HG03064 (cell line): Measurements from ENCODE around the gene IQCE.
A peak's percentile ranks its signal among the peaks of the same experiment; 100 is the strongest.
"Not testable (repeated sequence)": the region's sequence is repeated elsewhere in the genome, so short reads cannot be mapped to it uniquely, and the experiment has no call there.

Source experiments
- ATAC-seq: cut with Tn5 transposase; IDR thresholded peaks from one replicate; pipeline ENCODE4 v1.9.1; 2021; ENCODE audit warnings: low read depth; ENCODE audit not compliant: unreplicated experiment

IQCE gene

DNA sequence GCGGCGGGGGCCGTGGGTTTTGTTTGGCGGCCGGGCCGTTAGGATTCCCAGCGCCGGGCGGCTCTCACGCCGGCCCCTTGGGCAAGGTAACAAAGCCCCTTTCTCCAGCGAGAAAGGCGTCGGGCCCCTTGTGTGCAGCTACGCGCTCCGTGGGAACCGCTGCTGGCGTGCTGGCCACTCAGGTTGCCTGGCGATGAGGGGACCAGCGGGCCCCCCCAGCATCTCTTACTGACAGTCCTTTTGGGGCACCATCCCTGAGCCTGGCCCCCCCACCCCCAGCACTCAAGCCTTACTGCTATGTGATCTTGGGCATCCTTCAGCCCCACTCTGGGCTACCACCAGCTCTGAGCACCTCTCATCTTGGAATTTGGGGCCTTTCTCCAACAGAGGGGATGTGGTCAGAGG is 37.4 kb upstream of the IQCE start:
- ATAC-seq: no peak

DNA sequence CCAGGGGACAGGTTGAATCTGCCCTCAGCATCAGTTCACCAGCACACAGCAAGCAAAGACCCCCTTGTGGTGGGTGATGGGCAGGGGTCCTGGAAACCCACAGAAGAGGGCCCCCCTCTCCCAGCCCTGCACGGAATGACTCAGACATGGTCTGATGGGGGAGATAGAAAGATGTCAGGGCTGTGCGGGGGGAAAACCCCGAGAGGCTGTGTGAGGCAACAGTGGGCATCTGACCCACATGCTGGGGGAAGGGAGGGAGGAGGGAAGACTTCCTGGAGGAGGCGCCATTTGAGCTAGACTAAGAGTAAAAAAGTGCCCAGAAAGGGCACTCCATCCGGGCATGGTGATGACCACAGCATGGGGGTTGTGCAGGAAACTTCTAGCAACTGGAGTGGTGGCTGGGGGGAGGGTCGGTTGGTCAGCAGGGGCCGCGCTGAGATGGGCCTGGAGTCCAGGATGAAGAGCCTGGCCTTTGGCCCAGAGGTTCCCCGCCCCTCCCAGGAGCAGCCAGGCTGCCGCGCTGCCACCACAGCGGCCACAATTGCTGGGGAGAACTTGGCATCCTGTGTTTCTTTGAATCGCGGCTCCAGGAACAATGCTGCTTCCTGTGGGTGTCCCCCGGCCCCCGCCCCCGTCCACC is 36.7 kb upstream of the IQCE start:
- ATAC-seq: no peak

DNA sequence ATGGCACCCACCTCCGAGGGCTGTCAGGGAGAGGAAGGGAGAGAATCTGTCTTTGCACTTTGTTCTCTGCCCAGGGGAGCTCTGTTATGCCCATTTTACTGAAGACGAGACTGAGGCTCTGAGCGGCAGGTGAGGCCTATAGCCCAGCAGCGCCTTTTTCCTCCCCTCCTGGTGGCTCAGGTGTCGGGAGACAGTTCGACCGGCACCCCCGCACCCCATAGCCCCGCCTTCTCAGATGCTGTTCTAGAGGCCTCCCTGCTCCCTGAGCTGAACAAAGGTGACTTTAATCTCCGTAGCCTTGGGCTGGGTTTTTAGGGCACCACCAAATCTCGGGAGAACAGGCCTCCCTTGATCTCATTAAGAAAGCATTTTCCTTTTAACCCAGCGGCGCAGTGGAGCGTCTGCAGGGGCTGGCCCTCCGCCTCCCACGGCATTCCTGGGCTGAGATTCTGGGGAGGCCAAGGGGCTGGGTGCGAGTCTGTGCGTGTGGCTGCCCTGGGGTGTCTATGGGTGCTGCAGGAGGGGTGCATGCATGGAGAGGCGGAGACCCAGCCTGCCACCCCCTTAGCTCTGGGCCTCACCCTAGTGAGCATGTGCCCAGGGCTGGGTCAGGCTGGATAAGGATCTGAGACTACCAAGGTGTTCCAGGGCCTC is 35.9 kb upstream of the IQCE start:
- ATAC-seq: no peak

DNA sequence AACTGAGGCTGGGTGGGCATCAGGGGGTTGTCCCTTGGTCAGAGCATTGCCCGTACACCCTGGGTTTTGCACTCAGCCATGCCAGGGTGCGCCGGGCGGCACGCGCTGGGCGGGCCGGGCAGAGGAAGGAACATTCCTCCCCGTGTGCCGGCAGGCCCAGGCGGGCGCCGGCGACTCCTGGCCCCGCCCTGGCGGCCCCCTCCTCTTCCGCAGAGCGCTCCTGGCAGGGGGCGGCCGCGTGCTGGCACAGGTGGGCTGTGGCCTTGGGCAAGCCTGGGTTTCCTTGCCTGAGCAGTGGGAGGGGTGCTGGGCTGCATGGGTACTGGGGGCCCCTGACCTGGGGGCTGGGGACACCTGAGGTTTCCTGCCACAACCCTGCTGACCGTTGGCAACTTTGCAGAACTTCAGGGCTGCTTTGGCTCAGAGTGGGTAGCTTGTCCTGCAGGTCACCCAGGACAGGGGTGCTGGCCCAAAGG is 35.3 kb upstream of the IQCE start:
- no peak for ATAC-seq

DNA sequence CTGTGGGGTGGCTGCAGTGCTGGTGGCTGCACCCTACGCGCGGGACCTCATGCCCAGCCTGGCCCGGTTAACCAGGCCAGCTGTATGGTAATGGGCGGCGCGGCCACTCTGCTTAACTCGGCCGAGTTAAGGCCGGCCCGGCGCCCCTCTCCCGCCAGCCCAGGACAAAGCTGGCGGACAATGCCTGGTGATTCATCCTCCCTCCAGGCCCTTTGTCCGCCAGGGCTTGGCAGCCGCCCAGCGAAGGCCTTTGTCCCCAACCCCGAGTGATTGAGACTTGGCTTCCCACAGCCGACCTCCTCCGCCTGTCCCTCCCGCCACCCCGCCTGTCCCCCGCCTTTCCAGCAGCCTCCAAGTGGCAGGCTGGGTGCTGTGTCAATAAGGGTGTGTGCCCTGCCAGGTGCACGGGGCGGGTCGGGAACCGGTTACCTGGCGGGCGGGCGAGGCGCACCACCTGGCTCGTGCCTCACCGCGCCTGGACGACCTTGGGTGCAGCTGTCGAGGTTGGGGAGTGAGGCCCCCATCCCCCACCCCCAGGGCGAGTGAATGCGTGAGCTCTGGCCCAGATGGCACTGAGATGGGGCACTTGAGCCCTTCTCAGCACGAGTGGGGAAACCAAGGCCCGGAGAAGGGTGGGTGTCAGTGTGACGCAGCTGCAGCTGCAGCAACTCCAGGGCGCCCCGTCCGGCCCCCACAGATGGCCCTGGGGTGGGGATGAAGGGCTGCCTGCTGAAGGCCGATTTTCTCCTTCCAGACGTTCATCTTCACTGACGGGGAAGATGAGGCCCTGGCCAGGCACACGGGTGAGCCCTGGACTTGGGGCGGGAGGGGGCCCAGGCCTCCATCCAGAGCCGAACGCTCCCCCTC is 34.6 kb upstream of the IQCE start:
- no peak for ATAC-seq

DNA sequence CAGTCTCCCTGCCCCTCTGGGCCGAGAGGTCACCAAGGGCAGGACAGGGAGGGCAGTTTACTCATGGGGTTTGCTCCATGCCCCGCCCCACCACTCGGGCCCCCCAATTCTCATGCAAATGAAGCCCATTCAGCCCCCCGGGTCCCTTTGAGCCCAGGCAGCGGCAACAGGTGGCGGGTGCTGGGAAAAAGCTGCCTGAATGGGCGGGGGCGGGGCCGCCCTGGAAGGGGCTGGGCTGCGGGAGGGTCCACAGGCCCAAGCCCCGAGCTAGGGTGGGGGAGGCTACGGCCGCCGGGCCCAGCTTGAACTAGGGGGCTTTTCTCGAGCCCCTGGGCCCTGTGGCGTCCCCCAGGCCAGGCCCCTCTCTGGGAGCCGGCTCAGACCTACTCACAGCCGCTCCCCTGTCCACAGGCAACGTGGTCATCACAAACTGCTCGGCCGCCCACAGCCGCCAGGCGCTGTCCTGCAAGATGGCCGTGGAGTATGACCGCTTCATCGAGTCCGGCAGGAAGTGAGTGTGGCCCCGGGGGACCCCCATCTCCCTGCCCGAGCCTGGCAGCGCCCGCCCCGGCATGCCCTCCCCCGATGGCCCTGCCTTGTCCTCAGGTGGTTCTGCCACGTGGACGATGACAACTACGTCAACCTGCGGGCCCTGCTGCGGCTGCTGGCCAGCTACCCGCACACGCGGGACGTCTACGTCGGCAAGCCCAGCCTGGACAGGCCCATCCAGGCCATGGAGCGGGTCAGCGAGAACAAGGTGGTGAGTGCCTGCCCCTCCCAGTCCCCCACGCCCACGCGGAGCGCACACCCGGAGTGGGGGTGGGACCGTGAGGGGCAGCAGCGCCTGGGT is 33.7 kb upstream of the IQCE start:
- no peak for ATAC-seq

DNA sequence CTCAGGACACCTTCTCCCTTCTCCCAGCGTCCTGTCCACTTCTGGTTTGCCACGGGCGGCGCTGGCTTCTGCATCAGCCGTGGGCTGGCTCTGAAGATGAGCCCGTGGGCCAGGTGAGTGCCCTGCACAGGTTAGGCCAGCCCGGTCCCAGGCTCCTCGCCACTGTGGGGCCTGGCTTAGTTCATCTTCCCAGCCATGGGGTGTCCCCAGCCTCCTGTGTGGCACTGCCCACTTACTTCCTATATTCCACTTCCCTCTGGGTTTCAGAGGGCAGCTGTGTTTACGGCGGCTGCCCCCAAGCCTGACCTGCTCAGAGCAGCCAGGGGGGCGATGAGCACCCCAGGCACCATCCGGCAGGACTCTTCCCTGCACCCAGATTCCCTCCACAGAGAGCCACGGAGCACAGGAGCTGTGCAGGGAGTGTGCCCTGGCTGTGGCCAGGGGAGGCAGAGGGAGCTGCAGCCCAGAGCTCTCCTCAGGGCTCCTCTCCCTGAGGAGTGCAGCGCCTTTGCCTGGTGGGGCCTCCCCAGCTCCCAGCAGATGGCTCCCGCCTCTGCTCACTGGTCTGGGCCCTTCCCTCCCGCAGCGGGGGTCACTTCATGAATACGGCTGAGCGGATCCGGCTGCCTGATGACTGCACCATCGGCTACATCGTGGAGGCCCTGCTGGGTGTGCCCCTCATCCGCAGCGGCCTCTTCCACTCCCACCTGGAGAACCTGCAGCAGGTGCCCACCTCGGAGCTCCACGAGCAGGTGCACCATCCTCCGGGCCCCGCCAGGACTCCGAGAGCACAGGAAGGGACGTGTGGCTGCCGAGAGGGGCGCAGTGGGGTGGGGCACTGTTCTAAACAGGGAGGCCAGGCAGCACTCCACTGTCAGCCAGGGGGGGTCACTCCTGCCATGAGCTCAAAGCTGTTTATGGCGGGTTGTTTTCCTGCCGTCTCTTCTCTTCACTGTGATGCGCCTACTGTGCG is 32.8 kb upstream of the IQCE start:
- no peak for ATAC-seq

DNA sequence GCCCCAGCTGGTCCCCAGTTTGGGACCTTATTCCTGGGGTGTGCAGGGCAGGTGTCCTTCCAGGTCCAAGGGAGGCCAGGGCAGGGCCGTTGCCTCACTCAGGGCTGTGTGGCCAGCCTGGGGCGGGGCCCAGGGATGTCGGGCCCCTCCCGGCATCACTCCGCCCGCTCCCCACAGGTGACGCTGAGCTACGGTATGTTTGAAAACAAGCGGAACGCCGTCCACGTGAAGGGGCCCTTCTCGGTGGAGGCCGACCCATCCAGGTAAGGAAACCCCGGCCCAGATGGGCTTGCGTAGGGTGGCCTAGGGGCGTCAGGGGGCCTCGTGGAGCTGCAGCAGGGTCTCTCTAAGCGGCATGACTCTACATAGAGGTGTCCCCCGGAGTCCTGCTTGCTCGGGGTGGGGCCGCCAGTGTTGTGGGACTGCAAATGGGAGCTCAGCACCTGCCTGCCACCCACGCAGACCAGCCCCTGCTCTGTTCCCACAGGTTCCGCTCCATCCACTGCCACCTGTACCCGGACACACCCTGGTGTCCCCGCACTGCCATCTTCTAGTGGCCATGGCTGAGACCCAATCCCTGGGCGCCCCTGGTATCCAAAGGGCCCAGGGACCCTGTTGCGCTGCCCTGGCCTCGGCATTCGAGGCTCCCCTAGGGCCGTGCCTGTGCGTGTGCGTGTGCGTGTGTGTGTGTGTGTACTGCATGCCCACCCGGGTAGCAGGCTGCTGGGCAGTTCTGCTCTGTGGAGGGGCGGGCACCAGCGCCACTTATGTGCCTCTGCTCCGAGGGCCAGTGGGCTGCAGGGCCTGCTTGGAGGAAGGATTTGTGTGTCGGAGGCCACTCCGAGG is 31.9 kb upstream of the IQCE start:
- no peak for ATAC-seq

DNA sequence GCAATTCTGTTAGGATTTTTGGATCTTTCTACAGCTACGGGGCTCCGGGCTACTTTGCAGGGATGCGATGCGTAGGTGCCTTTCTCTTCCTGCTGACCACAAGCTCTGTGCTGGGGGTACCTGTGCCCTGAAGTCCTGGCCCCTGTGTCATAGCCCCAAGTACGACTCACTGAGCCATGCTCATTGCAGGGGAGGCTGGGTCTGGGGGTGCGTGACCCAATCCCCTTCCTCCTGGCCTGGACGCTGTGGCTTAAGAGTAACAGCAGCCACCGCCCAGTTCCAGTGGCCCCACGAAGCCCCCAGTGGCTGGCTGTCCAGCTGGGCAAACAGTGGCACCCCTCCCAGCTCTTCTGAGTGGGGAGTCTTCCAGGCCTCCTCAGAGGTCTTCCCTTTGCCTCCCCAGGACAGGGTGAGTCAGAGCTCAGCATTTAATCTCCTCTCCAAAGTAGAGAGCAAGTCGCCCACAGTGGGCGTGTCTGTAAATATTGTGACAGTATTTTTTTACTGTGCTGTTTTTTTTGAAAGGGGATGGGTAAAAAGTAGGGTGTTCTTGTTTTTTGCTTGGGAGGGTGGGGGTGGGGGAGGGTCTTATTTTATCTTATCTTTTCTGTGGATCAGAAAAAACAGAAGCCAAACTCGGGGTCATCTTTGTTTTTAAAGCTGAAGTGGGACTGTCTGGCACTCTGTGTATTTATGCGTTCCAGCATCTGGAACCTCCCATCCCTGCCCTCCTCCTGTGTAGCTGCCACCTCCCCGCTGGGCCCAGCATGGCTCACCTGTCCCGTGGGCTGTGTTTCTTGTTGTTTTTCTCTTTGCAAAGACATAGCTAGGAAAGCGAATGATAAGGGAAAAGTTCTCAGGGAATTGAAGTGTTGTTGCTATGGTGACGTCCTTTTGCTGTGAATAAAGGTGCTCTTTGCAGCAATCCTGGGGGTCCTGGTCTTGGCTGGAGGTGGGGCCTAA is 31.0 kb upstream of the IQCE start:
- no peak for ATAC-seq

DNA sequence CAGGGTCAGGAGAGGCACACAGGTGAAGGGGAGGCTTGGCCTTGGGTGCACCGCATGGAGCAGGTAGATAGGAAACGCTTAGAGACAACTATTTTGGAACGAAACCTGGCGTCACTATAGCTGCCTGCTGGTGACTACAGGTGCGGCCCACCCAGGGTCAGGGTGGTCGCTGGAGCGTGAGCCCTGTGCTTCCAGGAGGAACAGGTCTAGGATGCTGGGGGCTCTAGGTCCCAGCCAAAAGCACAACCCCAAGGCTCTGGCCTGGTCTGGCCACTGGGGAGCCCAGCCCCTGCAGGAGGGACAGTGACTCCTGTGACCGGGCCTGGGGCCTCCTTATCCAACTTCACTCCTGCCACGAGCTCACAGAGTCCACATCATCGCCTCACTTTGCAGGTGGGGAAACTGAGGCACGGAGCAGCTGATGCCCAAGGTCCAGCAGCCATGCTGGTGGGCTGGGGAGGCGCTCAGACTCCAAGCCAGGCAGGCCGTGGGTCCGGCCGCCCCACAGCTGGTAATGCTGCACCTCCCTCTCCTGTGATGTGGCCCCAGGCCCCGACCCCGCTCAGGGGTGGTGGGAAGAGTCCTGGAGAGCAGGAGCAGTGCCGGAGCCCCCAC is 30.2 kb upstream of the IQCE start:
- ATAC-seq: no peak

DNA sequence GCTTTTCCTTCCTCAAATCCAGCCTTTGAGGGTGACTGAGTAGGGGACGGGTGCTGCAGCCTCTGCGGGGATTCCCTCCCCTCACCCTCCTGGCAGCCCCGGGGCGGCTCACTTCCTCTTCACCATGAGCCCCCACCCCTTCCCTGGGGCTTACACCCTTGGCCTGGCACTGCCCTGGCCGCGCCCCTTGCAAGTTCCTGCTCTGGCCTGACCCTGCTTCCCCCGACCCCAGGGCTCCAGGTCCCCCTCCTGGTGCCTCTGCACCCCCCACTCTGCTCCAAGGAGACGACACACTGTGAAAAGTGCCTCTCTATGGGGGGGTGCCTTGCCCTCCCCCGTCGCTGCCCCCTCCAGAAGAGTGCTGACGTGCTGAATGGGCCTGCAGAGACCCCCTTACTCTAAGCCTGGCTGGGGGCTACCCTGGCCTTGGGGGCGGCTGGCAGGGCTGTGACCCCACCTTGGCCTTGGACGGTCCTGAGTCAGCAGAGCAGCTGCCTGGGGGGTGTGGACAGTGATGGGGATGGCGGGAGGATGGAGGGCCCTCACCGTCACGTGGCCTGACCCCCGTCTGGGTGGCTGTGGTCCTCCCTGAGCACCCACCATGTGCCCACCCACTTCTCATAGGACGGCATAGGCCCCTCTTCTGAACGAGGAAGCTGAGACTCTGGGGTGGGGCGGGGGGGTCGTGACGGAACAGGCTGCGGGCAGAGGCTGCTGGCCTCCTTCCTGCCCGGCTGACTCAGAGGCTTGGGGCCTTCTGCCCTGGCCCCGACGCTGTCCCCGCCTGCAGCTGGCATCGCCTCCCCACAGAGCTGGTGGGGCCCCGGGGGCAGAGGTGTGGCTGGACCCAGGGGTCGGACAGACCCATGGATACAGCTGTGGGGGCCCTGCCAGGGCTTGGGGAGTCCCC is 29.4 kb upstream of the IQCE start:
- ATAC-seq: peak; percentile 19

DNA sequence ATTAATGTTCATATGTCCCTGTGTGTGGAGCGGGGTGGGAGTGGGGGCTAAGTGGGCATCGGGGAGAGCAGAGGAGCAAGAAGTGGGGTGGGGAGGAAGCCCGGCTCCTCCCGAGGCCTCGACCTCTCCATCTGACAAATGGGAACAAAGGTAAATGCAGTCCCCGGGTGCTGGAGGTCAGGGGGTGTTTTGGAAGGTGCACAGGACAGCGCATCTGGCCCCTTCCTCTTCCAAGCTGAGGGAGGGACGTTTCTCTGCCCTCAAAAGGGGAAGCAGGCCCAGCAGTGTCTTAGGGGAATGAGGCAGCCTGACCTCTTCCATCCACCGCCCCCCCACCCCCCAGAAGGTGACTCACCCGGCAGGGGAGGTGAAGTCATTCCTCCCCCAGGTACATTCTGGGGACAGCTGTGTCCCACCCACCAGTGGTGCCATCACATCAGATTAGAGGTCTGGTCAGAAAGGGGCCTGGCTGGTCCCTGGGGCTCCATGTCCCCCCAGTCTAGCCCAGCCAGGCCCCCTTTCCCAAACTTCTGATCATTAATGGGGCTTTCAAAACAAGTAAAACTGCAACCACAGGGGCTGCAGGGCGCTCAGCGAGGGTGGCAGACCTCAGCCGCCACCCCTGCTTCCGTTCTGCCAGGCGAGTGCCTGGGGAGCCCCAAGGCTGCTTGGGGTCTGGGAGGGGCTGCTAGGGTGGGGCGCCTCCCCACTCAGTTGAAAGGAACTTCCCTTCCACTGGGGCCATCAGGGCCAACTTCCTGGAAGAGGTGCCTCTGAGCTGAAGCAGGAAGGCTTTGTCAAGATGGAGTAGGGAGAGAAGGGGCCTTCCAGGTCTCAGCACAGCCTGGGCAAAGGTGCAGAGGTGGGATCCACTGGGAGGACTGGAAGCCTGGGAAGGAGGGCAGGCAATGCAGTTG is 28.4 kb upstream of the IQCE start:
- peak; percentile 39 for ATAC-seq

DNA sequence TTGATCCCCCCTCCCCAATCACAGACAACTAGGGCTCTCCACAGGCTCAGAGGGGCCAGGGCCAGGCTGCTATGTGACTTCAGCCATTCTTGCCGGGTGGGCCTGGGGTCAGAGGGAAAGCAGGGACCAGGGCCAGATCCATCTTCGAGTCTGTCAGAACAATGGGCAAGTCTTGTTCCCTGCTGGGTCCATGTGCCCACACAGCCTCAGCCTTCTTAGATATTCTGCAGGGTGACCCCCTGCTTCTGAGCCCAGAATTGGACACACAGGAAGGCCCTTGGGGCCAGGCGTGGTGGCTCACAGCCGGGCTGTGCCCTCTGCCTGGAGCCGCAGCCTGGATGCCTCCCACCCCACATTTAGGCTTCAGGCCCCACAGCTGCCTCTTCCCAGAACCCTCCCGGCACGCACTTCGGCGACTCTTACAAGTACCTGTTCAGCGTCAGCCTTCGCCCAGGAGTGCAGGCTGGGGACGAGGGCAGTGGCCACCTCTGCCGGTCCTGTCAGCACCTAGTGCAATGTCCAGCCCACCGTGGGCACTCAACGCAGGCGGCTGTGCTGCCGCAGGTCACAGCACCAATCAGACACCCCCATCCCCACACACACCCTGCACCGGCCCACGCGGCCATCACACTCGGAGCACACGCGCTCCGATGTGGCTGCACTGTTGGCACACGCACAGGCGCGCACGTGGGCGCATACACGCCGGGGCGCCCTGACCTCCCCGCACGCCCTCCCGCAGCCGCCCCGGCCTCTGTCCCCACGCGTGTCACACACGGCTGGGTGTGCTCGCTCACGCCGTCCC is 27.6 kb upstream of the IQCE start:
- ATAC-seq: not testable (repeated sequence)

DNA sequence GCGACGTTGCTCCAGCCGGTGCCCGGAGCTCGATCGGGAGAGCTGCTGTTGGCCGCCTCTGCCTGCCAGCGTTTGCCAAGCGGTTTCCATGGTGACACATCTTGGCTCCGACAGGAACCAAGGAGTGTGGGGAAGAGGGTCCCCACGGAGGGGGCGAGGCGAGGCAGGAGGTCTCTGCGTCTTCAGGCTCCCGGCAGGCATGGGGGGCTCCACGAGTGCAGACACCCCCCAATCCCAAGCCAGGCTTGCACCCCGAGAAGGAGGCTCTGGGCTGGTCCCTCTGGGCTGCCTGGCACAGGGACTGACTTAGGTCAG is 27.0 kb upstream of the IQCE start:
- not testable (repeated sequence) for ATAC-seq
